HG03460 (cell line): Measurements from ENCODE around the gene ITPRID2.

Source experiments
- ATAC-seq: cut with Tn5 transposase; IDR thresholded peaks from one replicate; pipeline ENCODE4 v1.9.1; 2021; ENCODE audit not compliant: unreplicated experiment

ITPRID2 gene

DNA sequence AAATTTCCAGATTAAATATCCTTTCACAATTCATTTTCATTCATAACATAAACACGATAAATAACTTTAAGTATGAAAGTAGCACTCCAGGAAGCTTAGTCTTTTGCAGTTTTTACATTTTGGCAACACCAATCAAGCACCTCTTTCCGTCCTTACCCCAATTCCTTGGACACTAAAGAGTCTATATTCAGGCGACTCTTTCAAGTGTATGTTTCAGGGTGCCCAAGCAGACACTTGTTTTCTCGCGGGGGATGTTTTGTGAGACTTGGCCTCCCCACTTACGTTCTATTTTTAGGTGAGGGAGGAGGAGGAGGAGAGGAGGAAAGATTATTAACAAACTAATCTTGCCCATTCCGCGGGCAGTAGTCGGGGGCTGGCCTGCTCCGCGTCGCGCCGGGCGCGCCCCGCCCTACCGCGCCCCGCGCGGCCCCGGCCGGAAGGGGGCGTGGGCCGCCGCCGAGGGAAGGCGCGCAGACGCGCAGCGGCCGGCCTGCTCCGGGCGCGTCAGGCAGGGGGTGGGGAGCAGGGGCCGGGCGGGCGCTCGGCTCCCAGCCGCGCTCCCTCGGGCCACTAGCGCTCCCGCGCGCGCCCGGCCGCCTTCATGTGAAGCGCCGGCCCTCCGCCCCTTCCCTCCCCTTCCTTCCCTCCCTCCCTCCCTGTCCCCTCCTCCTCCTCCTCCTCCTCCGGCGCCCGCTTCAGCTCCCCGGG lies at the start of gene ITPRID2:
Gene ITPRID2, plus strand, starts transcription at position 473 of the 708 bp plus-strand sequence. CDS start 337 bp downstream, outside the sequence.
- peak; percentile 86 for ATAC-seq

DNA sequence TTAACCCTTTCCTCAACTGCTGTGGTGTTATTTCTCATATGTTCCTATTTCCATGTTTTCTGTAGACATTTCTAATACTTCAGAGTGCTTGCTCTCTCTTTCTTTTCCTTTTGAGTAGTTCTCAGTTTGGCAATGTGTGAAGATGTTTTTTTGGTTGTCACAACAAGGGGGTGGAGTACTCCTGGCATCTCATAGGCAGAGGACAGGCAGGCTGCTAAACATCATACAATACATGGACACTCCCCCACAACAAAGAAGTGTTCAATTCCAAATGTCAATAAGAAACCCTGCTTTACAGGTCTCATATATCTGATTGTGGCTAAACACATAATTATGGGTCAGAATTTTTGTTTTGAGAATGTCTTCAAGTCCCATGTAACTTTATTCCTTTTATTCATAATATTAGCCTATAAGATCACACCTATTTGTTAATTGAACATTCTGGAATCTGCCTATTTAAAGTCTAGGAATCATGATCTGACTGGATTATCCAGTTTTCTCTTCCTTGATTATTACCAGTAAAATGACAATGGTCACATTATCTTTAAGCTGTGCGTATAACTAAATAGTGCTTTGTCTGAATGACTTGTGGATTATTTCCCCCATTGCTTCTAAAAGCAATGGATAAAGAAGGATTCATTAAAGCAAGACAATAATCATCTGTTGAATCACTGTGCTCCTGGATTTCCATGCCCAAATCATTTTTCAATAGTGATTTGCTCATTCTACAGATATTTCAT lies 46.8 kb upstream of the ITPRID2 start:
- ATAC-seq: no peak

GRCh38 chr2:181846399-181847197 lies 44.9 kb upstream of the ITPRID2 start:
- ATAC-seq: no peak

DNA sequence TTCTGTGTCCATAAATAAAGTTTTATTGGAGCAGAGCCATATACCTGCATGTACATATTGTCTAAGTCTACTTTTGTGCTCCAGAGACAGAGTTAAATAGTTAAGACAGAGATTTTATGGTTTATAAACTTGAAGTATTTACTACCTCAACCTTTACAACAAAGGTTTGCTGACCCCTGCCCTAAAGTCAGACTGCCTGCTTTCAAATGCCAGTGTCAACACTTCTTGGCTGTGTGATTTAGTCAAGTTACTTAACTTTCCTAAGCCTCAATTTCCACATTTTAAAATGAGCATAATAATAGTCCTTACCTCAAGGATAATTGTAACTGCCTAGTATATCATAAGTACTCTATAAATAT lies 44.4 kb upstream of the ITPRID2 start:
- no peak for ATAC-seq

DNA sequence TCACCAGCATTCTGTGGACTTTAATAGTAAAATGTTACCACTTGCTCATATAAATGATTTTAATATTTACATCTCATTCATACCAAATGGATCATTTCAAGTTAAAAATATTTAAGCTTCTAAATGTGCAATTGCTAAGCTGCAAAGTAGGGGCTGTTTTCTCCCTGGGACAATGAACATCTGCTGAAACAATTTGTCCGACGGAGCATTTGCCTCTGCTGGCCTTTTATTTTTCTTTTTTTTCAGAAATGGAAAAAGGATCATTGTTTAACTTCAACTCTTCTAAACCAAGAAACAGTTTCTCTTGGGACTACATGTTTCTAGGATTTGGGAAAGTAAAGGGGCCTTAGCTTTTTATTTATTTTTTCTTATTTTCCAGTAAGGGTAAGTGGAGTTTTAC lies 43.8 kb upstream of the ITPRID2 start:
- ATAC-seq: no peak

DNA sequence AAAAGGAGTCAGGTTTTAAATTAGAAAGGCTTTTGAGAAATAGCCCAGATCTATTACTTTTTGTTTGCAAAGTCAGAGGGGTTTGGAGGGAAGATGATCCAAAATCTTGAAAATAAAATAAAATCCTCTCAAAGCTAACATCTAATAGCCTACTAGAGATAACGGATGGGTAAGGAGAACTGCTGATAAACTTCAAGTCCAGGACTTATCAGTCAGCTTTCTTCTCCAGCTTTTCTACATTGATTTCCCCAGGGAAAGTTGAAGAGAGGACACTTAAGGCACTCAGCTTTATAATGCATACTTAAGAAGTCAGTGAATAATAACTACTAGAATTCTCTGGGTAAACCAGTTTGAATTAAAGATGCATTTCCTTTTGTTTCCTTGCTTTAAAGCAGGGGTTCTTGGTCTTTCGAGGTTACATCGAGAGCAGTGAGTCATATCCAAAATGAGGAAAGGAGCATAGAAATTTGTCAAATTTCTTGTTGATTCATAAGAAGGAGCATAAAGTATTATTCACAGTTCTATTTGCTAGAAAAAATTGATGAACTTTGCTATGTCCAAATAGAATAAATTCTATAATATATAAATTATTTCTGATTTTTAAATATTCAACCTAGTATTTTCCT lies 43.2 kb upstream of the ITPRID2 start:
- no peak for ATAC-seq

GRCh38 chr2:181849601-181850000 lies 41.9 kb upstream of the ITPRID2 start:
- no peak for ATAC-seq

DNA sequence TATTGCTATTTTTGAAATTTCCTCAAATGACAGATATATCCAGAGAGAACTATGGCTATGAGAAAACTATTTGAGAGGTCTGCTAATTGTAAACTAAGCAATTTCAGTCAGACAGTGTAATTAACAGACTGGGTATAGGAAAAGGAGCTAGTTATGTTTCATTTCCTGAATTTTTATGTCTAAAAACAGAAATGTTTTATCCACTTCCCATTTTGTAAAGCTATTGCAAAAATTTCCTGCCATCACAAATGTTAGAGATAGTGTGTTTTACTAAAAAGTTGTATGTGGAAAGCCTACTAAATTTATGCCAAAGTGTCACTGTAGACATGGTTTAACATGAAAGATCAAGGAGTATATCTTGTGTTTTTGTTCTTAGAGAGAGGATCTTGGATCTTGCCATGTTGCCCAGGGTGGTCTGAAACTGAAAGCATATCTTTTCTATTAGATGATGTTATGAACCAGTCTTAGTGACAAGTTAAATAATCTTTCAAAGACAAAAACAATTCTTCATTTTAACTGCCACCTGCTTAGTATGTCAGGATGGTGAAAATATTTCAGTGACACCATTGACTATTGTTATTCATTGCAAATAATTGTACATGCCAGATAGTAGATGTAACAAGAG lies 40.5 kb upstream of the ITPRID2 start:
- ATAC-seq: peak; percentile 65

GRCh38 chr2:181851726-181852125 lies 39.8 kb upstream of the ITPRID2 start:
- no peak for ATAC-seq

GRCh38 chr2:181853696-181854095 lies 37.8 kb upstream of the ITPRID2 start:
- ATAC-seq: no peak

DNA sequence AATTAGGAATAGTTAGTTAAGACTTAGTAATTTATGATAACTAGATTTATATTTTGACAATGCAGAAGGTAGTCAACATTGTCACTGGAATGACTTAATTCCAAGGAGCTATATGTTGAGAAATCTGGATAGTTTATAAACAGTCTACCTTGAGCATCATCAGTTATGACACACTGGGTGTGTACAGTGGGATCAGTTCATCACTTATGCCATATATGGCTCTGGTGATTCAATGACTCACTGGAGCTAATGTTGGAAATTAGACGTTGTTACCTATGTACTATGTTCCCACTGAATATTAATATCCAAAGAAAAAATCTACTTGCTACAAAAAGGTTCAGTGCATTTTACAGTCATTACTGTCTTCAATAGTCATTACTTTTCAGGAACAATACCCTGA lies 34.0 kb upstream of the ITPRID2 start:
- ATAC-seq: no peak

- ATAC-seq: no peak
These were observed 32.9 kb upstream of the ITPRID2 start for GRCh38 chr2:181858600-181858999.

- ATAC-seq: no peak
These were observed 32.4 kb upstream of the ITPRID2 start for GRCh38 chr2:181859123-181859522.

GRCh38 chr2:181859803-181860202 lies 31.7 kb upstream of the ITPRID2 start:
- ATAC-seq: no peak

DNA sequence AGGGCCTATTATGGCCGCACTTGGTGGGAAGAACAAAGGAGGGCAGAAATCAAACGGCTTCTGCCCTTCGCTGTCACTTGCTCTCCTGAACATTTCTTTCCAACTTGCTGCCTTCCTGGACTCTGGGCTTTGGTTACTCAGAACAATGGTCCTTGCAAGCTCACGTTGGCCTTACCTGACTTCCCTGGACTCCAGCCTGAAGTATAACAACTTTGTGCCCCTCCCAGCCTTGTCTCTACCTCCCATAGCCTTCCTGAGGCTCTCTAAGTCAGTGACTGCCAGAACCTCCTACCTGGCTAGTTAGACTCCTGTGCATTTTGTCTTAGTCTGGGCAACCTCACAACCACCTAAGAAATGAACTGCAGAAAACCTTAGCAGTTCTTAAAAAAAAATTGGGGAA lies 30.2 kb upstream of the ITPRID2 start:
- no peak for ATAC-seq

DNA sequence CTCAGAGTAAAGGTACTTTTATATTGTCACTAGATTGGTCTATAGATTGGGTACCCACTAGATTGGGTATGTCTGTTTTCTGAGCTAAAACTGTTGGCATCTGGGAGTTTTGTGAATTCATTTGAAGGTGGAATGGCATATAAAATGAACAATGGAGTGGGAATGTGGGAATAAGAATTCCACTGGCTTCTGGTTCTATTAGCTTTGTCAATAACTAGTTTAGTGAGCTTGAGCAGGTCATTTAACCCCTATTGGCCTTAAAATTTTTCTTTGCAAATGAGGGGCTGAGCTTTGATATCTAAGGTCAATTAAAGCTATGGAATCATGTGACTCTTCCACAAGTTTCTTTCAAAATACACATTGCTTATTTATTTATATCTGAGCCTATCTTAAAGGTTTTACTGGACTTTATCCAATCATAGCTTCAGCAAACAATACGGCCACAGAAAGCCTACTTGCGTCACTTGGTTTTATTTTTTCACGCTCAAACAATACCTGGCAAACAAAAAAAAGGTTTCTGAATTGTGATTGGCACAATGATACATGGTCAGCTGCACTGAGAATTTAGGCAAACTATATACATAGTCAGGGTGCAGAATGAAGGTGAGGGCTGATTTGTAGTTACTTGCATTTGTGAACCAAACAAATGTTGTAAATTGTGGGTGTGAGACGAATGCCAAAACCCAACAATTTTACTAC lies 28.8 kb upstream of the ITPRID2 start:
- no peak for ATAC-seq

DNA sequence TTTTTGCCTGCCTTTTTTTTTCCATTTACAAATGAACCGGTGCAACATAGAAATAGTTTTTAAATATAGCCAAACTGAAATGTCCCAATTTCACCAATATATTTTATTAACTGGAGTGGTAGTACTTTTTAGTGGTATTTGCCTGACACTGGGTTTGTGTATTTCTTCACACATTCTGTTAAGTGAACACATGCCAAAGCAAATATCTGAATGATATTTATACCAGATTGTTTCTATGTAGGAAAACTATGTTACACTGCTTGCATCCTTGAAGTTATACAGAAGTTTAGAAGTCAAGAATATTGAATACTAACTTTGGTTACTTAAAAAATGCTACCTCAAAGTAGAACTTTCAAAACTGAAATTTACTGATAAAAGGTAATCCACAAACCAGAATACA lies 19.4 kb upstream of the ITPRID2 start:
- no peak for ATAC-seq

DNA sequence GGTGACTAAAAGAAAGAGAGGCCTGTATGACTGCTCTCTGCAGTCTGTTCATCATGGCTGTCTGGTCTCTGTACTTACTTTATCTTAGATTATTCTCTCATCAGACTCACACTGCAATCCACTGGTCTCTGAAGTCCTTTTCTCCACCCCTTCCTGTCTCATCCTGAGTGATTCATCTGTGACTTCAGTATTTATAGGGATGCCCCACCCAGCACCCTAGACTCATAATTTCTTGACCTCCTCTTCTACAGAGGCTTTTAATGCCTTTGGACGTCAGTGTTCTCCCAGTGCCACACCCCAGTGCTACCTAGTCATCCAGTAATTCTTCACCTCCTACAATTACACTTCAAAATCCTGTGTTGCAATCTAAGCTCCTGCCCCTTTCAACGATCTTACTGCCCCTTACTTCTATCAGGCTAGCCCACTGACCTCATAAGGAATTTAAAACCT lies 14.9 kb upstream of the ITPRID2 start:
- ATAC-seq: no peak

- no peak for ATAC-seq
These were observed 14.3 kb upstream of the ITPRID2 start for GRCh38 chr2:181877181-181877664.

GRCh38 chr2:181878448-181878847 lies 13.1 kb upstream of the ITPRID2 start:
- ATAC-seq: no peak
